Measurements from ENCODE around the gene C13orf46.

The C13orf46 gene

DNA sequence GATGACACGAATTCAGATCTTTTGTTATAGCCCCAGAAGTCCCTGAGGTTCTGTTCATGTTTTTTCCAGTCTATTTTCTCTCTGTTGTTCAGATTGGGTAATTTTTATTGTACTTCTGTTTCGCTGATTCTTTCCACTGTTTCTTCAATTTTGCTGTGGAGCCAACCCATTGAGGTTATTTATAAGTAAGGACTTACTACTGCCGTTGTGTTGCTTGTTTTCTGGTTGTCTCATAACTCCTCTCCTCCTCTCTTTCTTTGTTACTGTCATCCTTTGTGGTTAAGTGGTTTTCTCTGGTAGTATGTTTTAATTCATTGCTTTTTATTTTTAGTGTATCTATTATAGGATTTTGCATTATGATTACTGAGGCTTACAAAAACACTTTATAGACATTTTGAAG, 61.3 kb downstream of the C13orf46 start:
- TF ChIP-seq ZNF274 (IDR thresholded peaks at IDR 0.05; ENCODE audit: low read depth, low read length) (no peak), SUZ12 (IDR thresholded peaks at IDR 0.05; ENCODE audit: extremely low read depth, insufficient read depth, insufficient read length) (no peak), YY1 (IDR thresholded peaks at IDR 0.05; ENCODE audit: insufficient read depth, insufficient read length) (no peak)
- no peaks in the 10 kb centered on the region for H3K36me3 ChIP-seq (ENCODE audit: insufficient read depth, insufficient read length, low read length)
- no peaks in the 10 kb centered on the region for H3K4me1 ChIP-seq (ENCODE audit: insufficient read depth, insufficient read length)
- peaks cover 10% of the 10 kb centered on the region; the same call in 1 of the 2 replicates for H3K9me3 ChIP-seq (ENCODE audit: insufficient read depth, low read length)
- no peak for DNase-seq (ENCODE audit: low read depth, low spot score)
- H3K4me3 ChIP-seq (ENCODE audit: insufficient read length, low read depth): no peak overlapping the region
- peaks cover 2% of the 10 kb centered on the region for H3K27me3 ChIP-seq (ENCODE audit: insufficient read depth, insufficient read length)
- no peak overlapping the region for H3K9ac ChIP-seq (ENCODE audit: insufficient read length, low read depth)

DNA sequence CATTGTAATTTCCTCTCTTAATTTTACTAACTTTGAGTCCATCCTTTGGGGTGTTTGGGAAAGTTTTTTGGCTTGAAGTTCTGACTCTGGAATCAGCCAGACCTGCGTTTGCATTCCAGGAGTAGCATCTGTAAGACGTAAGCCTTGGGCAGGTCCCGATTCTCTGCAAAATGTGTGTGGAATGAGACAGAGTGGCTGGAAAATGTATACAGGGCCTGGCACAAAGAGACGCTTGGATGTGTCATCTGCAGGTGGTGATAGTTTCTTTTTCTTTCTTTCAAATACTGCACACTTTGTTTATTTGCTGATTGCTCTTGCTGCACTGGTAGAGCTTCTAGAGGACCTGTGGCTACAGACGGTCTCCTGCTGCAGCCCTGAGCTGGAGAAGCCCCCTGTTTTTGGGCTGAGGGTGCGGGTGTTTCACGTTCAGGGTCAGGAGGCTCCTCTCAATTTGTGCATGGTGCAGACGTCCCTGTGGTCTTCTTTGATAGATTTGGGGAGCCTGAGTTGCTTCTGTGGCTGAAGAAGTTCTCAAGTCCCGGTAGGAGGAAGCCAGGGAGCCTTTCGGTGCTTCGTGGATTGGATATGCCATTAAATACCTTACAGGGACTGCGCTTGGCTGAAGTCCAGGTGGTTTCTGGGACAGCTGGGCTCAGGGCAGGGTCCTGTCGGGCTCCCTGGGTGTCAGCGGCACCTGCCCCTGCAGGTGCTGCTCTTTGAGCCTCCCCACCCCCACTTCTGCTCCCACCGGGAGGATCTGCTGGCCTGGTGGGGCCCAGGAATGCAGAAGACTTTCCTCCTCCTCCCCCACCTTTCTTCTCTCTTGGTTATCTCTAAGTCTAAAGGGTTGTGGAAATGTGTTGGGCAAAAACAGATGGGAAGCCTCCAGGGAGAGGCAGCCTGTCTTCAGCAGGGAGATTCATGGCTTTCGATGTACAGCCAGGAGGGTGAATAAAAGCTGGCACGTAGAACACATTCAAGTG, 66.0 kb downstream of the C13orf46 start:
- Histone ChIP-seq H3K9me3 (ENCODE audit: insufficient read depth, low read length) (peaks cover 10% of the 10 kb centered on the region; the same call in 1 of the 2 replicates), H3K9ac (ENCODE audit: insufficient read length, low read depth) (no peak overlapping the region), H3K4me3 (ENCODE audit: insufficient read length, low read depth) (no peak overlapping the region), H3K36me3 (ENCODE audit: insufficient read depth, insufficient read length, low read length) (no peaks in the 10 kb centered on the region), H3K4me1 (ENCODE audit: insufficient read depth, insufficient read length) (no peaks in the 10 kb centered on the region), H3K27me3 (ENCODE audit: insufficient read depth, insufficient read length) (no peaks in the 10 kb centered on the region)
- TF ChIP-seq SUZ12 (IDR thresholded peaks at IDR 0.05; ENCODE audit: extremely low read depth, insufficient read depth, insufficient read length) (no peak), ZNF274 (IDR thresholded peaks at IDR 0.05; ENCODE audit: low read depth, low read length) (no peak), YY1 (IDR thresholded peaks at IDR 0.05; ENCODE audit: insufficient read depth, insufficient read length) (no peak)
- no peak for DNase-seq (ENCODE audit: low read depth, low spot score)

DNA sequence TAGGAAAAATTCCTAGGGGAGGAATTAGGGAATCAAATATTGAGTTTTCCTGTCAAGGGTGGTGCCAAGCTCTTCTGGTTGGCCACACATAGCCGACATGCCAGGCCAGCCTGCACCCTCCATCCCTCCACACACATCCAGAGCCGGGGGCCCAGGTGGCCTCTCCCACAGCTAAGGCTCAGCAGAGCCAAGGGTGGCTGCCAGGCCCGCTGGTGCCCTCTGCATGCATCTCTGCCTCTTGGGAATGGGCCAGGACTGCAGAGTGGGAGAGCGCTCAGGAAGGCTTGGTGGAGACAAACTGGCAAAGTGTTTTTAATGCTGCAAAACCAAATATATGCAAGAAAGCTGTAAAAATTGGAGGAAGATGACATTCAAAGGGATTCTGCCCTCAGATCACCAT, 67.3 kb downstream of the C13orf46 start:
- Histone ChIP-seq H3K9me3 (ENCODE audit: insufficient read depth, low read length) (peaks cover under 1% of the 10 kb centered on the region; the same call in 1 of the 2 replicates), H3K27me3 (ENCODE audit: insufficient read depth, insufficient read length) (no peaks in the 10 kb centered on the region), H3K36me3 (ENCODE audit: insufficient read depth, insufficient read length, low read length) (no peaks in the 10 kb centered on the region), H3K9ac (ENCODE audit: insufficient read length, low read depth) (no peak overlapping the region), H3K4me3 (ENCODE audit: insufficient read length, low read depth) (no peak overlapping the region), H3K4me1 (ENCODE audit: insufficient read depth, insufficient read length) (no peaks in the 10 kb centered on the region)
- no peak for TF ChIP-seq SUZ12 (IDR thresholded peaks at IDR 0.05; ENCODE audit: extremely low read depth, insufficient read depth, insufficient read length)
- TF ChIP-seq ZNF274 (IDR thresholded peaks at IDR 0.05; ENCODE audit: low read depth, low read length): no peak
- TF ChIP-seq YY1 (IDR thresholded peaks at IDR 0.05; ENCODE audit: insufficient read depth, insufficient read length): no peak
- DNase-seq (ENCODE audit: low read depth, low spot score): no peak

DNA sequence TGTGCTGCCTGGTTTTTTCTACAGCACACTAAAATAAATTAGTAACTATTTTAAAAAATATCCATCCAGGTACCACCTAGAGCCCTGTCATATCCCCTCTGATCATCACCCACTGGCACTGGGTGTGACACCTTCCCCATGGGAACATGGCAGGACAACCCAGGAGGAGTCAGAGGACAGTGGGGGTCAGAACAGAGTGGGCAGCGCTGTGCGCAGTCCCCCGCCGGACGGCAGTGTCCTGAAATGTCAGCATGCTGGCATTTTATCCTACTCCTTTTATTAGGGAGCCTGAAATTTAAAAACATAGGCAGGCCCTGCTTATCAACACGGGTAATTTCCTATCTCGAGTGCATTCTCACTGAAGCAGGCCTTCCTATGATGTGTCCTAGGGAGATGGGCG, 67.9 kb downstream of the C13orf46 start:
- Histone ChIP-seq H3K36me3 (ENCODE audit: insufficient read depth, insufficient read length, low read length) (no peaks in the 10 kb centered on the region), H3K4me1 (ENCODE audit: insufficient read depth, insufficient read length) (no peaks in the 10 kb centered on the region), H3K9ac (ENCODE audit: insufficient read length, low read depth) (no peak overlapping the region), H3K4me3 (ENCODE audit: insufficient read length, low read depth) (no peak overlapping the region), H3K27me3 (ENCODE audit: insufficient read depth, insufficient read length) (no peaks in the 10 kb centered on the region), H3K9me3 (ENCODE audit: insufficient read depth, low read length) (no peaks in the 10 kb centered on the region)
- DNase-seq (ENCODE audit: low read depth, low spot score): no peak
- no peak for TF ChIP-seq YY1 (IDR thresholded peaks at IDR 0.05; ENCODE audit: insufficient read depth, insufficient read length)
- no peak for TF ChIP-seq ZNF274 (IDR thresholded peaks at IDR 0.05; ENCODE audit: low read depth, low read length)
- no peak for TF ChIP-seq SUZ12 (IDR thresholded peaks at IDR 0.05; ENCODE audit: extremely low read depth, insufficient read depth, insufficient read length)

DNA sequence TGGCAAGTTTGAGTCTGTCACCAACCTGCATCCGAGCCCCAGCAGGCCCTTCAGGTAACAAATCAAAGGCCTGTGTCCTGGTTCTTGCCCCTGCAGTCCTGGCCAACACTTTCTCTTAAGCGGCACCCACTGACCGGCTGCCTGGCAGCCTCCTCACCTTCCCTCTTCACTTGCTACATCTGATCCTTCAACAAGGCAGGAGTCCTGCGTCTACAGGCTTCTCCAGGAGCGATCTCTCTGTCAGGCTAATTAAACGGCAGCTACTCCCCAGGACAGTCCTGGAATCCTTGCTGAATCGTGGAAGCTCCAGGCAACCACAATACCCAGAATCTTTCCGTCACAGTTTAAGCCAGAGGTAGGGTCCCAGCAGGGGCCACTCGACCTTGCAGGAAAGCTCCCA, 68.9 kb downstream of the C13orf46 start:
- Histone ChIP-seq H3K36me3 (ENCODE audit: insufficient read depth, insufficient read length, low read length) (no peaks in the 10 kb centered on the region), H3K27me3 (ENCODE audit: insufficient read depth, insufficient read length) (no peaks in the 10 kb centered on the region), H3K9me3 (ENCODE audit: insufficient read depth, low read length) (no peaks in the 10 kb centered on the region), H3K4me1 (ENCODE audit: insufficient read depth, insufficient read length) (no peaks in the 10 kb centered on the region), H3K9ac (ENCODE audit: insufficient read length, low read depth) (no peak overlapping the region), H3K4me3 (ENCODE audit: insufficient read length, low read depth) (no peak overlapping the region)
- TF ChIP-seq SUZ12 (IDR thresholded peaks at IDR 0.05; ENCODE audit: extremely low read depth, insufficient read depth, insufficient read length) (no peak), ZNF274 (IDR thresholded peaks at IDR 0.05; ENCODE audit: low read depth, low read length) (no peak), YY1 (IDR thresholded peaks at IDR 0.05; ENCODE audit: insufficient read depth, insufficient read length) (no peak)
- DNase-seq (ENCODE audit: low read depth, low spot score): no peak

DNA sequence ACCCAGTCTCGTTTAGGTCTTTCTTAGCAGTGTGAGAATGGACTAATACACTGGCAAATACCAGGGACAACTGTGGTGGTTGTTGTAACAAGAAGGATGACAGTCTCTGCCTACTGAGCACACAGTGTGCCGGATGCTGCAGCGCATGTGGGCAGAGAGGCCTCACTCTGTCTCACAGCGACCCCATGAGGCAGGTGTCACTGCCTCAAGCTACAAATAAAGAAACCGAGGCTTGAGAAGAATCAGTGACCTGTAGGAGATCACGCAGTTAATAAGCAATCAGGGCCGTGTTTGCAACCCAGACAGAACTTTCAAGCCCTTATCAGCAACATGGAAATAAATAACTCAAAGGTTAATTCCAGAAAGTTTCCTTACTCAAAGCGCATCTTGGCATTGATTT, 69.5 kb downstream of the C13orf46 start:
- peak; percentile 55 for DNase-seq (ENCODE audit: low read depth, low spot score)
- H3K27me3 ChIP-seq (ENCODE audit: insufficient read depth, insufficient read length): no peaks in the 10 kb centered on the region
- H3K4me3 ChIP-seq (ENCODE audit: insufficient read length, low read depth): no peak overlapping the region
- no peaks in the 10 kb centered on the region for H3K4me1 ChIP-seq (ENCODE audit: insufficient read depth, insufficient read length)
- H3K9ac ChIP-seq (ENCODE audit: insufficient read length, low read depth): no peak overlapping the region
- TF ChIP-seq SUZ12 (IDR thresholded peaks at IDR 0.05; ENCODE audit: extremely low read depth, insufficient read depth, insufficient read length) (no peak), ZNF274 (IDR thresholded peaks at IDR 0.05; ENCODE audit: low read depth, low read length) (no peak), YY1 (IDR thresholded peaks at IDR 0.05; ENCODE audit: insufficient read depth, insufficient read length) (no peak)
- H3K36me3 ChIP-seq (ENCODE audit: insufficient read depth, insufficient read length, low read length): no peaks in the 10 kb centered on the region
- no peaks in the 10 kb centered on the region for H3K9me3 ChIP-seq (ENCODE audit: insufficient read depth, low read length)

DNA sequence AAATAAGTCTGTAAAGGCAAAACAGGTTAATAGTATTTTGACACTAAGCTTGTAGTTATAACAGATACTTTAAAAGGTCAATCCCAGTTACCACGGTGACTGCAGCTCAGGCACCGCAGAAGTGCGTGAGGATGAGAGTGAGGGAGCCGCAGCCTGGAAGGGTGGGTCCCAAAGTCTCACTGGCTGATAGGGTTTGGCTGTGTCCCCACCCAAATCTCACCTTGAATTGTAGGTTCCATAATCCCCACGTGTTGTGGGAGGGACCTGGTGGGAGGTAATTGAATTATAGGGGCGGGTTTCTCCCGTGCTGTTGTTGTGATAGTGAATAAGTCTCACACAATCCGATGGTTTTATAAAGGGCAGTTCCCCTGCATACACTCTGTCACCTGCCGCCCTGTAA, 70.0 kb downstream of the C13orf46 start:
- Histone ChIP-seq H3K4me1 (ENCODE audit: insufficient read depth, insufficient read length) (no peaks in the 10 kb centered on the region), H3K9ac (ENCODE audit: insufficient read length, low read depth) (no peak overlapping the region), H3K9me3 (ENCODE audit: insufficient read depth, low read length) (no peaks in the 10 kb centered on the region), H3K27me3 (ENCODE audit: insufficient read depth, insufficient read length) (no peaks in the 10 kb centered on the region), H3K36me3 (ENCODE audit: insufficient read depth, insufficient read length, low read length) (no peaks in the 10 kb centered on the region), H3K4me3 (ENCODE audit: insufficient read length, low read depth) (no peak overlapping the region)
- TF ChIP-seq ZNF274 (IDR thresholded peaks at IDR 0.05; ENCODE audit: low read depth, low read length): no peak
- DNase-seq (ENCODE audit: low read depth, low spot score): no peak
